HuH-7.5 (cell line): Measurements from ENCODE around the gene MAPK6.
A peak's percentile ranks its signal among the peaks of the same experiment; 100 is the strongest.
"Not testable (repeated sequence)": the region's sequence is repeated elsewhere in the genome, so short reads cannot be mapped to it uniquely, and the experiment has no call there.

Experiments
- DNase-seq: peaks from one replicate; pipeline ENCODE4 v3.0.0; 2011; ENCODE audit warnings: low spot score

Gene MAPK6

GRCh38 chr15:52042051-52042851 lies 23.2 kb downstream of the MAPK6 start:
- no peak for DNase-seq

- DNase-seq = not testable (repeated sequence)
Observed at GRCh38 chr15:52045795-52046298, 26.8 kb downstream of the MAPK6 start.

- not testable (repeated sequence) for DNase-seq
Observed at GRCh38 chr15:52046552-52046951, 27.5 kb downstream of the MAPK6 start.

GRCh38 chr15:52050416-52050815 lies 31.4 kb downstream of the MAPK6 start:
- DNase-seq = no peak

- DNase-seq = no peak
Observed at GRCh38 chr15:52052066-52052935, 33.3 kb downstream of the MAPK6 start.

GRCh38 chr15:52054381-52054780 lies 35.4 kb downstream of the MAPK6 start:
- no peak for DNase-seq

GRCh38 chr15:52054858-52055257 lies 35.8 kb downstream of the MAPK6 start:
- DNase-seq = not testable (repeated sequence)

- no peak for DNase-seq
Observed at GRCh38 chr15:52056001-52056400, 37.0 kb downstream of the MAPK6 start.

GRCh38 chr15:52056496-52056895 lies 37.5 kb downstream of the MAPK6 start:
- DNase-seq = no peak

- DNase-seq = no peak
Observed at GRCh38 chr15:52057996-52058395, 39.0 kb downstream of the MAPK6 start.

- no peak for DNase-seq
Observed at GRCh38 chr15:52060501-52060900, 41.5 kb downstream of the MAPK6 start.

GRCh38 chr15:52066842-52067544 lies 48.0 kb downstream of the MAPK6 start:
- no peak for DNase-seq

- DNase-seq = no peak
Observed at GRCh38 chr15:52067545-52067926, 48.5 kb downstream of the MAPK6 start.

GRCh38 chr15:52068004-52068615 lies 49.1 kb downstream of the MAPK6 start:
- DNase-seq = no peak

- no peak for DNase-seq
Observed at GRCh38 chr15:52069559-52069958, 50.5 kb downstream of the MAPK6 start.

- no peak for DNase-seq
Observed at GRCh38 chr15:52071570-52071969, 52.6 kb downstream of the MAPK6 start.

- no peak for DNase-seq
Observed at GRCh38 chr15:52076889-52077781, 58.1 kb downstream of the MAPK6 start.

- no peak for DNase-seq
Observed at GRCh38 chr15:52078197-52078875, 59.3 kb downstream of the MAPK6 start.

- peak; percentile 55 for DNase-seq
Observed at GRCh38 chr15:52078876-52079700, 60.1 kb downstream of the MAPK6 start.
